HG02642 (cell line): ENCODE measurements around the gene FAM110D.

Experiments used
- ATAC-seq: cut with Tn5 transposase; IDR thresholded peaks from one replicate; pipeline ENCODE4 v1.9.1; 2021; ENCODE audit warnings: mild to moderate bottlenecking; ENCODE audit not compliant: unreplicated experiment, poor library complexity

The FAM110D gene

DNA sequence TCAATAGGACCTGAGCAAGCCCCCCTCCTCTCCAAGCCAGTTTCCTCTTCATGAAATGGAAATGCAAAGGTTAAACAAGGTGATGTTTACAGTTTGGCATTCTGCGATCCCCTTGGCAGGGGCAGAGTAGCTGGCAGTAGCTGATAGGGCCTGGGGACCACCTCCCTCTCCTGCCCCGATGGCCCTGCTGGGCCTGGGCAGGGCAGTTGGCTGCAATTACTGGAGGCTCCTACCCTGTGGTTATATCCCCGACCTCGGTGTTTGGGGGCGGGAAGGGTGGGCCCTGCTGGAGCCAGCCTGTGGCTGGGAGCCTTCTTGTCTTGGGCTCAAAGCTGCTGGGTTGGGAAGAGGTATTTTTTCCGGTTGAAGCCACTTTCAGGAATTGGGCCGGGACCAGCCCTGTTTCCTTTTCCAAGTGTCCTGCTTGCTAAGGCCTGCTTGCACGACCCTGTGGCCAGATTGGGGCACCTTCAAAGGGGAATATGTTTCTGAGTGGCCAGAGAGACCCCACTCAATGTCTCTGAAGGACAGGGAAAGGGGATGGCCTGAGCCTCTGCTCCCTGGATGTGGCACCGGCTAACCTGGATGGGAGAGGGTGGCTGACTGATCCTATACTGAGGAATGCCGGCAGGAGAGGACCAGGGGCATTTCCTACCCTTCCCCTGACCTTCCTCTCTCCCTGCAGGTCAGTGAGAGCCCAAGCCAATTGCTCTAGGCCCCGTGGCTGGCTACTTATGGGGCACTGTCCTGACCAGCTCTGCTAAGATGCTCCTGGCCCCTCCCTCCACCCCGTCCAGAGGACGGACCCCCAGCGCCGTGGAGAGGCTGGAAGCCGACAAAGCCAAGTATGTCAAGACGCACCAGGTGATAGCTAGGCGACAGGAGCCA lies 1.9 kb downstream of the FAM110D start:
- ATAC-seq: no peak

DNA sequence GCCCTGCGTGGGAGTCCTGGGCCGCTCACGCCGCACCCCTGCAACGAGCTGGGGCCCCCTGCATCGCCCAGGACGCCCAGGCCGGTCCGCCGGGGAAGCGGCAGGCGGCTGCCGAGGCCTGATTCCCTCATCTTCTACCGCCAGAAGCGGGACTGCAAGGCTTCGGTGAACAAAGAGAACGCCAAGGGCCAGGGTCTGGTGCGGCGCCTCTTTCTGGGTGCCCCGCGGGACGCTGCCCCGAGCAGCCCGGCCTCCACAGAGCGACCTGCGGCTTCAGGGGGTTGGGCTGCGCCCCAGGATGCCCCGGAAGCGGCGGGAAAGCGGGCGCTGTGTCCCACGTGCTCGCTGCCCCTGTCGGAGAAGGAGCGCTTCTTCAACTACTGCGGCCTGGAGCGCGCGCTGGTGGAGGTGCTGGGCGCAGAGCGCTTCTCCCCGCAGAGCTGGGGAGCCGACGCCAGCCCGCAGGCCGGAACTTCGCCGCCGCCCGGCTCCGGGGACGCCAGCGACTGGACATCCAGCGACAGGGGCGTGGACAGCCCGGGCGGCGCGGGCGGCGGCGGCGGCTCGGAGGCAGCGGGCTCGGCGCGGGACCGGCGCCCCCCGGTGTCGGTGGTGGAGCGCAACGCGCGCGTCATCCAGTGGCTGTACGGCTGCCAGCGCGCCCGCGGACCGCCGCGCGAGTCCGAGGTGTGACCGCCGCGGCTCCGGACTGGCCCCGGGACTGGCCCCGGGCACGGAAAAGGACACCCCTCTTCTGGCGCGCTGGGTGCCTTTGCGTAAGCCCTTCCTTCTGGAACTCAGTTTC lies 2.7 kb downstream of the FAM110D start:
- ATAC-seq: no peak

DNA sequence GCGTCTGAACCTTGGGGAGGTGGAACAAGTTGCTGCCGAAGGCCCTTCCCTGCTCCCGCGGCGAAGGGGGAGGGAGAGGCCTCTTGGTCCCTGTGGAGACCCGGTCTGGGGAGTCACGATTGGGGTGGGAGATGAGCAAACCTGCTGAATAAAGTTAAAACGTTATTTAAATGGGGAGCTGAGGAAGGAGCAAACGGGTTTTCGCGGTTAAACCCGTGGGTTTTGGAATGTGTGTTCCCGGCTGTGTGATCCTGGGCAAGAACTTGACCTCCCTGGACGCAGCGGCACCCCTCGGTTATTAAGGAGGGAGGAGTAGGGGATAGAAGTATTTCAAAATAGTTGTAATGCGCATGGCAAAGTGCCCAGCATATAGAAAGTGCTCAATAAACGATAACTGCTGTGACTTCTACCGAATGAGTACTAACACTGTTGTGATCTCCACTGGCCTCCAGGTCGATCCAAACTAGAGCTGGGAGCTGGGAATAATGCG lies 3.4 kb downstream of the FAM110D start:
- no peak for ATAC-seq

DNA sequence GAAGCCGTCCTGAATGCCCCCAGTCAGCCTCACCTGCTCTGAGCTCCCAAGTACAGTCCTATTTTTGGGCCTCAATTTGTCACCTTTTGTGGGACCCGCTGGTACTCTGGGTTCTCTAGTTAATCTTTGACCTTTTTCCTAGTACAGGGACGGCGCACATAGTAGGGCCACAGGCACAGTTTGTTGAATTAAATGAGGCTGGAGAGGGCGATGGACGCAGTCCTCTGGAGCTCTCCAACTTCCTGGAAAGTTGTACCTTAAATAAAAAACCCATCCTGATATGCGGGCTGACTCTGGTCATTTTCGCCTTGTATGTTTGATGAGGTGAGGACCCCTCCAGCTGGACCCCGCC lies 4.8 kb downstream of the FAM110D start:
- no peak for ATAC-seq

DNA sequence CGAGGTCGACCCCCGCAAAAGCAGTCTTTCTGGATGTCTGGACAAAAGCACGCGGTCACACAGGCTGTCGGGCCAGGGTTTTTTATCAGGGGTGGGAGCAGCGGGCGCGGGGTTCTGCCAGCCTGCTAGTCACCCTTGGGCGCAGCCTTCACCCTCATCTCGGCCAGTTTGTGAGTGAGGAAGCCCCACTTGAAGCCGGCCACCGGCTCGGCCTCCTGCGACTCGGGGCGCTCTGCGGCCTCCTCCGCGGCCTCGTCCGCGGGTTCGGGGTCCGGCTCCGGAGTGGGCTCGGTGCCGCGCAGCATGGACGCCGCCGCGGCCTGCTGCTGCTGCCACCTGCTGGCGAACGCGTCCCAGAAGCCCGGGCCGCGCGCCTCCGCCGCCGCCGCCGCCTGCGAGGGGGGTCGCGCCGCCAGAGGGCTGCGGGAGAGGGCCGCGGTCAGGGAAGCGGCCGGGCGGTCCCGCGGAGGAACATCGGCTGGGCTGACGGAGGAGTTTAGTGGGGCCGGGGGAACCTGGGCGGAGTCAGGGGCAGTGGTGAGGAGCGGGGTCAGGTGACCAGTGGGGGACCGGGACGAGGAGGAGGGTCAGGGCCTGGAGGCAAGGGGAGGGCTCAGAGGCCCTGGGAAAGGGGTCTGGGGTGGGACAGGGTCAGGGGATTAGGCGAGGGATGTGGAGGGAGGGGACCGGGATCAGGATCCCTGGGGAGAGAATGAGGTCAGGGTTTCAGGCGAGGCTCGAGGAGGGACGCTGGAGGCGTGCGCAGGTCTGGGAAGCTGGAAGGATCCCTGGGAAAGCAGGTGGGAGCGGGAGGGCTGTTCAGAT lies 5.4 kb downstream of the FAM110D start:
- ATAC-seq: peak; percentile 48

DNA sequence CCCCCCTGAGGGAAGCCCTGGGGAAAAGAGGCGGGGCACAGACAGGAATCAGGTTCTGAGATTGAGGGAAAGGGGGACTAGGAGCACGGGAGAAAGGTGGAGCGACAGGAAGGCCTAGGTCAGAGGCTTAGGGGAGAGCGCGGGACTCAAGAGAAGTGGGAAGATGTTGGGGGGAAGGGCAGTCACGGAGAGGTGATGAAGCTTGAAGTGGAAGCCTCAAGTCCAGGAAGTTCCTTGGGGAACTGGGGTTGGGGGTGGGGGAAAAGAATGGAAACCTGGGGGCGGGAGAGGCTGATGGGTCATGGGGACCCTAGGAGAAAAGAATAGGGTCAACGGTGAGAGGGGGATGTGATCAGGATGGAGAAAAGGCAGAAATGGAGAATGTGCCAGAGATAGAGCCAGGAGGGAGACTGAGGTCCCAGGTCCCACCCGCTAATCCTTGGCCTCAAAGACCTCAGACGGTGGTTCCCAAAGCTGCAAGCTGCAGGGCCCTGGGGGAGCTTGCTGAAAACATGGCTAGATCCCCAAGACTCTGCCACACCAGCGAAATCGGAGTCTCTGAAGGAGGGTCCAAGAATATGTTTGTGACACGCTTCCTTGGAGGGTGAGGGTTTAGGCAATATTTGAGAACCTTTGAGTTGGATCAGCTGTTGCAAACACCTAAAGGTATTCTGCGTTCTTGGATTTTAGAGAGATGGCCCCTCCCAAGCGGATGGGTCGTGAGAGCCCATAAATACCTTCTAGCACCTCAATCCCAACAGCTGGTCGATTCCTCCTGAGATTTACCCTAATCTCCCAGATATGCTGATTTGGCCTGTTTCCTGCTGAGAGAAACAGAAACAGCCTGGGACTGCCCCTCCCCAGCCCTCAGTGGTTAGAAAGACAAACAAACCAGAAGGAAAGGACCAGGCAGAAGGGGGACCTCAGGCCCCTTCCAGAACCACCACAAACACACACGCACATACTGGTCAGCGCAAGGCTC lies 6.3 kb downstream of the FAM110D start:
- ATAC-seq: no peak

DNA sequence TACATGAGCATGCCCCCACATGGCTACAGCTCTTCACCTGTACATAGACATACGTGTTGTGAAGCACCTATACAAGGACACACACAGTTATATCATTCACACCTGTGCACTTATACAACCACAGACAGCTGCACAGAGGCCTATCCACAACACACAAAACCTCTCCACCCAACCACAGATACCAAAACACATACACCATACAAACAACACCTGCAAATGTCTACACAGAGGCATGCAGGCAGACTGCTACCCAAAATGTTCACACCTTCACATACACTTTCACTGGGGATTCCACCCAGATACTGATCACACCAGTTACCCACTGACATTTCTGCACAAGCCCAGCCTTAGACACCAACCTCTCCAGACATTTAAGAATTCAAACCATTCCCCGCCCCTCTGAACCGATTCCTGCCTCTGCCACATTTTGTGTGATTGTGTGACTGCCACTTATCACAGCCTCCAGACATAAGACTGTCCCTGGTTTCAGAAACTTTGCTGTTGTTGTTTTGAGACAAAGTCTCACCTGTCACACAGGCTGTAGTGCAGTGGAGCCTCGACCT lies 7.9 kb downstream of the FAM110D start:
- ATAC-seq: no peak

DNA sequence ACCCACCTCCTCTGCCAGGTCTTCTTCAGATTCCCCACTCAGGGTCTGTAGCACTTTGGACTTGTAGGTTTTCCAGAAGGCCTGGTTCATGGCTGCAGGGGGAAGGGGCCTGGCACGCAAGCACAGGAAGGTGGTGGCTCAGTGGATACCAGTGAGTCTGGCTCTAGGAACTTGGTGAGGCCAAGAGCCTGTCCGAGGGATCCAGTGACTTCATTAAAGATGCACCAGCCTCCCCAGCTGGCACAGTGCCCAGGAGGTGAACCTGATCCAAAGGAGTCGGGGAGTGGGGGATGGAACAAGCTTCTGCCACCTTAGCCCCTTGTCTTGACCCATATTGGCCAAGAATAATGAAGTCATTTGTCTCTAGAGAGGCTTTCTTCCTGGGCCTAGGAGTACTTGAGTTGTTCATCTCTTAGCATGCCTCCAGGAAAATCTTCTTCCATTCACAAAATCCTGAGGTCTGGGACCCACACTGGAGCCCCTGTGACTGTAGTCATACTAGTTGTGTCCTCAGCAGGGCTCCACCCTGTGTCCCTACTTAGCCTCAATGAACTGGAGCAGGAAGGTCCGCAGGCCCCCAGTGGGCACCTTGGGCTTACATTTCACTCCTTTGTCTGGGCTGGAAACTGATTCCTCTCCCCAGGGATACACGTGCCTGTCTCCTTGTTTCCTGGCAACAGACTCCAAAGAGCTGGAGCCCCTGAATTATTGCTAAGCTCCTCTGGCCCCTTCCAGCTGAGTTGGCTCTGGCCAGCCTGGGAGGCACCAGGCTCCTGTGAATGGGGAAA lies 9.7 kb downstream of the FAM110D start, which contains the start of gene C1orf232:
C1orf232 (minus strand) TSS at position 554 of the 788 bp plus-strand sequence; CDS start at position 90, 464 bp downstream.
- ATAC-seq: no peak

DNA sequence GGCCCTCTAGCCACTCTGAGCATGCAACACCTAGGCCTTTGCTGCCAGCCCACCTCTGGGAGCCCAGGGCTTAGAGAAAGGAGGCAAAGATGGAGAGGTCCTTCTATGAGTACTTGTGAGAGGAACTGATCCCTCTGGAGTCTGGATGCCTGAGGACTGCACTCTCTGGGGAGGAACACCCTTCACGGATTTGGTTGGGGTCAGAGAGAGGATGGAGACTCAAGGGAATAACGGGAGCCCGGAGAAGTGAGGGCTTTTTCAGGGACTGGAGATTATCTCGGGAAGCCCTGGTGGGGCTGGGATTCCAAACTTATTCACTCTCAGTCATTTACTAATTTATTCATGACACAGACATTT lies 10.3 kb downstream of the FAM110D start:
- ATAC-seq: no peak

DNA sequence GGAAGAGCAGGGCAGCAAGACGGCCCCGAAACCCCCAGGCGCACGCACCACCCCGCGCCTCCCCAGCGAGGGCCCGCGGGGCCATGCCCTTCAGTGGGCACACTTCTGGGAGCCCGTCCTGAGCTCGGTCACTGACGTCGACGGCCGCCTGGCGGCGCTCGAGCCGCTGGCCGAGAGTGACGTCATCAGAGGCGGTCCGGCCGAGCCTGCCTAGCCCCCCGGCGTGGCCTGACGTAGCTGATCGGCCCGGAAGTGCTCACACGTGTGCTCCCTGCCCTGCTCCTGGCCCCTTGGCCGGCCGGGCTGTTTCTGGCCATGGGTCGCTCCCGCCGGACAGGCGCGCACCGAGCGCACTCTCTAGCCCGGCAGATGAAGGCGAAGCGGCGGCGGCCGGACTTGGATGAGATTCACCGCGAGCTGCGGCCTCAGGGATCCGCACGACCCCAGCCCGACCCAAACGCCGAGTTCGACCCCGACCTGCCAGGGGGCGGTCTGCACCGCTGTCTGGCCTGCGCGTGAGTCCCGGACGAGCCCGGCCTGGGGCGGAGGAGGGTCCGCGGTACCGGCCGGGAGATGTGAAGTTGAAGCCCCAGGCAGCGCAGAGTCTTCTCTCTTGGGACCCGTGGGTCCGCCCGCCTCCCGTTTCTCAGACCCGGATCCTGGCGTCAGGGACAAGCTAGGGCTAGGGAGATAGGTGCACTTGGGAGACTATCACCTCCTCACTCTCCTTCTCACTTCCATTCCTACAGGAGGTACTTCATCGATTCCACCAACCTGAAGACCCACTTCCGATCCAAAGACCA lies 11.0 kb downstream of the FAM110D start, which contains the start of gene ZNF593:
ZNF593 (plus strand) TSS at position 240 of the 803 bp plus-strand sequence; CDS start at position 316, 76 bp downstream.
- peak; percentile 92 for ATAC-seq

DNA sequence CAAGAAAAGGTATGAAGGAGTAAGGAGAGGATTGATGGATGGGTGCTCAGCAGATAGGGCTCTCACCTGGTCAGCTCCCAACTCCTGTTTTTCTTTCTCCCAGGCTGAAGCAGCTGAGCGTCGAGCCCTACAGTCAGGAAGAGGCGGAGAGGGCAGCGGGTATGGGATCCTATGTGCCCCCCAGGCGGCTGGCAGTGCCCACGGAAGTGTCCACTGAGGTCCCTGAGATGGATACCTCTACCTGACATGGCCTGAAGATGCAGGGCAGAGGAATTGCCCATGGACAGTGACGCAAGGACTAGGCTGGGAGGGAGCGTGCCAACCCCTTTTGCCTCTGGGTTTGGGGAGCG lies 11.6 kb downstream of the FAM110D start:
- ATAC-seq: no peak

DNA sequence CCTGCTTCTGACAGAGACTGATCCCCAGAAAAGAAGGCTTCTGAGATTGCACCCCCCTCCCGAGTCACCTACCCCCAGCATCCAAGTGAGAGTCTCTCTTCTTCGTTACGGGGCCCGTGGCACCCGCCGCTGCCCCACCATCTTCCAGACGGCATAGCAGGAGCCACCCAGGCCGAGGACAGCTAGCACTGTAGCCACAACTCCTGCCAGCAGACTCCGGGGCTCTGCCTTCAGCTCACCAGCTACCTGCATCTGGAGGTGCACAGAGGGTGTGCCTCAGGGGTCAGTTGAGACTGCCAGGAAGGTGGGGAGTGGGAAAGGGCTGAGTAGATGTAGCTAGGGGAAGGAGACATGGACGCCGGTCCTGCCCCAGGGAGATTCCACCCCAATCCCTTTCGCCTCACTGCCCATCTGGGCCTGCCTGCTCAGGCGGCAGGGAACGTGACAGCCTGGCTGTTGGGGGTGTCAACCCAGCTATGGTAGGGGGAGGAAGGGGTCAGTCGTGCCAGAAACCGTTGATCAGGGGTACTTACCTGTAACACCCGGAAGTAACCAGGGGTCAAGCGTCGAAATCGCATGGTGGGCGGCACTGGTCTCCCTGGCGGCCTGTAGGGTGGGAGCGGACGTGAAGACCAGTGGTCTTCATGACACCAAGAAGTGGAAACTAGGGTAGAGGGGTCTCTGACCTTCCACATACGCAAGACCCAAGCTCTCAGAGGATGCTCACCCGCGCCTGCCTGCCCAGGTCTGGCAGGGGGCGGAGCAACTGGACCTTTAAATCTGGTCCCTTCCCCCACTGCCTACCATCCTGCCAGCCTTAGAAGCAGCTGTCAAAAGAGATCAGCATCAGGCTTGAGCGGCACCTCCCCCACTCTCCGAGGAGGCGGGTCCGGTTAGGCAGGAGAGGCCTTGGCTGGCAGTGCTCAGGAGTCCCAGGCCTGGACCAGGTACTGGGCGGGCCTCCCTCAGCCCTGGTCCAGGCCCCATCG lies 12.5 kb downstream of the FAM110D start, which contains the start of gene ZNF593OS:
ZNF593OS (minus strand) TSS at position 749 of the 989 bp plus-strand sequence; CDS start at position 578, 171 bp downstream.
- no peak for ATAC-seq

DNA sequence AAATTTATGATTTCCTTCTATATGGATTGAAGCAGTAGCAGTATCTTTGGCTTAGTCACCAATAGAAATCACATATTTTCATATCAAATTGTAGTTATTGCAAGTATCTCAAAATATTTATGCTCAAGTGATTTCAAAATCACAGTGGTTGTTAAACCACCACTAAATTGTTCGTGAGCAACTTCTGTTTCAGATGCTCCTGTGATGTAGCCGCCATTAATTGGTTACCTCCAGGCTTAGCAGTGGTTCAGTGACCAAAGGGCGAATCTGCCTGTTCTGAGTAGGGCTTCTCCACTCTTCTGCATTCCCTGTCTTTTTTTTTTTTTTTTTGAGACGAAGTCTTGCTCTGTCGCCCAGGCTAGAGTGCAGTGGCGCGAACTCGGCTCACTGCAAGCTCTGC lies 16.5 kb downstream of the FAM110D start:
- no peak for ATAC-seq

DNA sequence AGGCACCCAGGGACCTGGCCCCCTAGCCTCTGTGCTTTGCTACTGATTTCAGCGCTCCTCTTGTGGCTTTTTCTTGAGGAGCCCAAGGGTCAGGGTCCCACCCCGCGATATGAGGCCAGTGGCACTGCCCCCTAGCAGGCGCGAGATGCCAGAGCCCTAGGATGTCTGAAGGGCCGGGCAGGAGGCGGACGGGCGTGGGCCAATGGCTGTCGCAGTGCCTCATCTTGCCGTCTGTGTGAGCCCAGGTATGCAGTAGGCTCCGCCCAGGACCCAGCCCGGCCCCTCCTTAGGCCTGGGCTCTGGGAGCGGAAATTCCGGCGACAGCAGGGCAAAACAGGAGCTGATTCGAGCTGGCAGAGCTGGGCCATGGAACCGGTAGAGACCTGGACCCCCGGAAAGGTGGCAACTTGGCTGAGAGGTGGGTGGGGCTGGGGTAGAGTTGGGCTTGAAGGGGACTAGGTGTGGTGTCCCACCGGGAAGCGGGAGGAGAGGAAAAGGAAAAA lies 18.4 kb downstream of the FAM110D start, which contains the start of gene CNKSR1:
CNKSR1 (plus strand) TSS at position 310 of the 503 bp plus-strand sequence; CDS start at position 367, 57 bp downstream.
- ATAC-seq: no peak

DNA sequence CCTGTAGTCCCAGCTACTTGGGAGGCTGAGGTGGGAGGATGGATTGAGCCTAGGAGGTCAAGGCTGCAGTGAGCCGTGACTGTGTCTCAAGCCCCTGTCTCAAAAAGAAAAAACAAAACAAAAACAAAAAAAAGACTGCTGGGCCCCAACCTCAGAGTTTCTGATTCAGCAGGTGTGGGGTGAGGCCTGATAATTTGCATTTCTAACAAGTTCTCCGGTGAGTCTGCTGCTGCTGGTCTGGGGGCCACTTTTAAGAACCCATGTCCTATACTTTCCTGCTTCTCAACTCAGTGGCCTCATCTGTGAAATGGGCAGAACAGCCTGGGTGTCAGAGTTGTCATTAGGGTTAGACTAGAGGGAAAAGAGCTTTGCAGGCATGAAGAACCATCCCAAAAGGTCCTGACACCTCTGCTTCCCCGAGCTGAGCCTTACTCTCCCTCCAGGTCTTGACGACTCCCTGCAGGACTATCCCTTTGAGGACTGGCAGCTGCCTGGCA lies 21.2 kb downstream of the FAM110D start:
- ATAC-seq: no peak
